DND-41 (cell line): ENCODE data around the gene SNTG2.
A peak's percentile ranks its signal among the peaks of the same experiment; 100 is the strongest.

Experiments used
- EZH2 ChIP-seq: IDR thresholded peaks from 3 replicates; pipeline ENCODE4 v1.6.1; 2012; ENCODE audit warnings: borderline replicate concordance, low read depth, mild to moderate bottlenecking, moderate library complexity, low read length, inconsistent platforms; ENCODE audit not compliant: severe bottlenecking
- TF ChIP-seq, protein P1 (sequence below): IDR thresholded peaks from 2 replicates; pipeline ENCODE4 v1.5.1; 2012; ENCODE audit warnings: borderline replicate concordance, low read length, moderate library complexity, mild to moderate bottlenecking; ENCODE audit not compliant: poor library complexity, severe bottlenecking; ENCODE audit errors: extremely low read depth

DNA sequence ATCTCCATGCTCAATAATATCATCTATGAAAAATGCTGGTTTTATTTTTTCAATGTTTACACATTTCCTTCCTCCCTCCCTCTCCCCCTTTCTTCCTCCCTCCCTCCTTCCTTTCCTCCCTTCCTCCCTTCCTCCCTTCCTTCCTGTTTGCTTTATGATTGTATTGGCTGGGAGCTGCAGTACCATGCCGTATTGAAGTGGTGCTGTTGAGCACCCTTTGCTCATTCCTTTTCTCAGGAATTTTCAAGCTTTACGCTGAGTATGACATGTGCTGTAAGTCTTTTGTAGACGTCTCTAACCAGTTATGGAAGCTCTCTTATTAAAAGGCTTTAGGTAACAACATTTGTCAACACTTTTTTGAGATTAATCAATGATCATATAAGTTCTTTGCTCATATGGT, 100.4 kb downstream of the SNTG2 start:
- TF ChIP-seq, protein P1, sequence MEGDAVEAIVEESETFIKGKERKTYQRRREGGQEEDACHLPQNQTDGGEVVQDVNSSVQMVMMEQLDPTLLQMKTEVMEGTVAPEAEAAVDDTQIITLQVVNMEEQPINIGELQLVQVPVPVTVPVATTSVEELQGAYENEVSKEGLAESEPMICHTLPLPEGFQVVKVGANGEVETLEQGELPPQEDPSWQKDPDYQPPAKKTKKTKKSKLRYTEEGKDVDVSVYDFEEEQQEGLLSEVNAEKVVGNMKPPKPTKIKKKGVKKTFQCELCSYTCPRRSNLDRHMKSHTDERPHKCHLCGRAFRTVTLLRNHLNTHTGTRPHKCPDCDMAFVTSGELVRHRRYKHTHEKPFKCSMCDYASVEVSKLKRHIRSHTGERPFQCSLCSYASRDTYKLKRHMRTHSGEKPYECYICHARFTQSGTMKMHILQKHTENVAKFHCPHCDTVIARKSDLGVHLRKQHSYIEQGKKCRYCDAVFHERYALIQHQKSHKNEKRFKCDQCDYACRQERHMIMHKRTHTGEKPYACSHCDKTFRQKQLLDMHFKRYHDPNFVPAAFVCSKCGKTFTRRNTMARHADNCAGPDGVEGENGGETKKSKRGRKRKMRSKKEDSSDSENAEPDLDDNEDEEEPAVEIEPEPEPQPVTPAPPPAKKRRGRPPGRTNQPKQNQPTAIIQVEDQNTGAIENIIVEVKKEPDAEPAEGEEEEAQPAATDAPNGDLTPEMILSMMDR = peak; percentile 24
- TF ChIP-seq EZH2 = no peak
